Measurements from ENCODE around the gene HELQ.
"Not testable (repeated sequence)": the region's sequence is repeated elsewhere in the genome, so short reads cannot be mapped to it uniquely, and the experiment has no call there.

The HELQ gene, protein sequence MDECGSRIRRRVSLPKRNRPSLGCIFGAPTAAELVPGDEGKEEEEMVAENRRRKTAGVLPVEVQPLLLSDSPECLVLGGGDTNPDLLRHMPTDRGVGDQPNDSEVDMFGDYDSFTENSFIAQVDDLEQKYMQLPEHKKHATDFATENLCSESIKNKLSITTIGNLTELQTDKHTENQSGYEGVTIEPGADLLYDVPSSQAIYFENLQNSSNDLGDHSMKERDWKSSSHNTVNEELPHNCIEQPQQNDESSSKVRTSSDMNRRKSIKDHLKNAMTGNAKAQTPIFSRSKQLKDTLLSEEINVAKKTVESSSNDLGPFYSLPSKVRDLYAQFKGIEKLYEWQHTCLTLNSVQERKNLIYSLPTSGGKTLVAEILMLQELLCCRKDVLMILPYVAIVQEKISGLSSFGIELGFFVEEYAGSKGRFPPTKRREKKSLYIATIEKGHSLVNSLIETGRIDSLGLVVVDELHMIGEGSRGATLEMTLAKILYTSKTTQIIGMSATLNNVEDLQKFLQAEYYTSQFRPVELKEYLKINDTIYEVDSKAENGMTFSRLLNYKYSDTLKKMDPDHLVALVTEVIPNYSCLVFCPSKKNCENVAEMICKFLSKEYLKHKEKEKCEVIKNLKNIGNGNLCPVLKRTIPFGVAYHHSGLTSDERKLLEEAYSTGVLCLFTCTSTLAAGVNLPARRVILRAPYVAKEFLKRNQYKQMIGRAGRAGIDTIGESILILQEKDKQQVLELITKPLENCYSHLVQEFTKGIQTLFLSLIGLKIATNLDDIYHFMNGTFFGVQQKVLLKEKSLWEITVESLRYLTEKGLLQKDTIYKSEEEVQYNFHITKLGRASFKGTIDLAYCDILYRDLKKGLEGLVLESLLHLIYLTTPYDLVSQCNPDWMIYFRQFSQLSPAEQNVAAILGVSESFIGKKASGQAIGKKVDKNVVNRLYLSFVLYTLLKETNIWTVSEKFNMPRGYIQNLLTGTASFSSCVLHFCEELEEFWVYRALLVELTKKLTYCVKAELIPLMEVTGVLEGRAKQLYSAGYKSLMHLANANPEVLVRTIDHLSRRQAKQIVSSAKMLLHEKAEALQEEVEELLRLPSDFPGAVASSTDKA

GRCh38 chr4:83455281-83456183 lies at the start of gene HELQ, which contains the start of gene MRPS18C:
TSS of gene HELQ (minus strand) at chr4:83455823. CDS start at chr4:83455693, 130 bp downstream.
TSS of gene MRPS18C (plus strand) at chr4:83456058. CDS start at chr4:83456078, 20 bp downstream.
- DNase-seq: peak; percentile 97
- CTCF ChIA-PET: interaction anchor here (0.7 to 2.8 kb wide), 3 partner anchors 93 to 172 kb away, joined by 3 to 11 read pairs (median 3); partner anchors contain the start of gene COQ2
- no peaks in the 10 kb centered on the region for H3K27me3 Mint-ChIP-seq
- H3K27ac Mint-ChIP-seq: peak within 1 kb of the TSS; percentile 100
- H3K9me3 Mint-ChIP-seq: no peaks in the 10 kb centered on the region
- H3K36me3 Mint-ChIP-seq: peaks cover 54% of the 10 kb centered on the region
- peaks cover 53% of the 10 kb centered on the region for H3K4me1 Mint-ChIP-seq
- H3K4me3 Mint-ChIP-seq: peak within 1 kb of the TSS; percentile 97

- DNase-seq: no peak
- H3K36me3 Mint-ChIP-seq: peaks cover 2% of the 10 kb centered on the region
- H3K27ac Mint-ChIP-seq: peak overlapping the region; percentile 89
- no peak overlapping the region for H3K4me3 Mint-ChIP-seq
- H3K4me1 Mint-ChIP-seq: peaks cover 16% of the 10 kb centered on the region
- peaks cover 6% of the 10 kb centered on the region for H3K27me3 Mint-ChIP-seq
- H3K9me3 Mint-ChIP-seq: peaks cover 2% of the 10 kb centered on the region
- CTCF ChIA-PET: no interaction called here
Observed at GRCh38 chr4:83504996-83505395, 49.4 kb upstream of the HELQ start.

- Mint-ChIP-seq H3K27ac (peak overlapping the region; percentile 89), H3K9me3 (peaks cover 2% of the 10 kb centered on the region), H3K4me1 (peaks cover 16% of the 10 kb centered on the region), H3K27me3 (peaks cover 6% of the 10 kb centered on the region), H3K36me3 (peaks cover 2% of the 10 kb centered on the region), H3K4me3 (no peak overlapping the region)
- no peak for DNase-seq
- CTCF ChIA-PET: no interaction called here
Observed at GRCh38 chr4:83504503-83504902, 48.9 kb upstream of the HELQ start.

DNA sequence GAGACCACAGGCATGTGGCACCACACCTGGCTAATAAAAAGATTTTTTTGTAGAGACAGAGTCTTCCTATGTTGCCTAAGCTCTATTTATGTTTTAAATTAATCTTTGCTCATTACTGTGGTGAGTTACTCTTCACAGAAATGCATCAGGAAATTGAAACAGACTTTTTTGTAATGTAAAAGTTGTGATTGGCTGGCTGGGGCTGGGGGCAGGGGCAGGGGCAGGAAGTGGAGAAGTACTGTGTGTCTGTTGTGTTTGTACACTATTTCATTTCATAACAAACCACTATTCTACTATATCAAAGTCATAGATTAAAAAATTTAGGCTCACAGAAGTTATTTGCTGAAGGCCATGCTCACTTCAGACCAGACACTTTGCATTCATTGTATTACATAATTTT lies 48.4 kb upstream of the HELQ start:
- Mint-ChIP-seq H3K36me3 (peaks cover 2% of the 10 kb centered on the region), H3K4me1 (peaks cover 16% of the 10 kb centered on the region), H3K4me3 (no peak overlapping the region), H3K9me3 (peaks cover 2% of the 10 kb centered on the region), H3K27me3 (peaks cover 6% of the 10 kb centered on the region), H3K27ac (peak overlapping the region; percentile 89)
- CTCF ChIA-PET: no interaction called here
- peak; percentile 54 for DNase-seq

GRCh38 chr4:83501671-83502070 lies 46.0 kb upstream of the HELQ start:
- not testable (repeated sequence) for H3K27me3 Mint-ChIP-seq, H3K4me3 Mint-ChIP-seq, H3K36me3 Mint-ChIP-seq, DNase-seq, H3K9me3 Mint-ChIP-seq, H3K27ac Mint-ChIP-seq
- H3K4me1 Mint-ChIP-seq: peaks cover 16% of the 10 kb centered on the region
- CTCF ChIA-PET: interaction anchor here (2.2 kb wide), 1 partner anchor 11 kb away, joined by 9 read pairs; no protein-coding TSS in a partner anchor

- DNase-seq: no peak
Observed at GRCh38 chr4:83498187-83498586, 42.6 kb upstream of the HELQ start.

GRCh38 chr4:83496085-83496917 lies 40.7 kb upstream of the HELQ start:
- CTCF ChIA-PET: interaction anchor here (3.0 kb wide), 1 partner anchor 13 kb away, joined by 20 read pairs; no protein-coding TSS in a partner anchor
- not testable (repeated sequence) for DNase-seq, H3K4me1 Mint-ChIP-seq, H3K9me3 Mint-ChIP-seq, H3K27me3 Mint-ChIP-seq, H3K4me3 Mint-ChIP-seq, H3K27ac Mint-ChIP-seq, H3K36me3 Mint-ChIP-seq

More at GRCh38 chr4:83498187-83498586, 42.6 kb upstream of the HELQ start:
- H3K27me3 Mint-ChIP-seq: peaks cover 10% of the 10 kb centered on the region
- no peaks in the 10 kb centered on the region for H3K4me1 Mint-ChIP-seq
- no peaks in the 10 kb centered on the region for H3K9me3 Mint-ChIP-seq
- no peak overlapping the region for H3K27ac Mint-ChIP-seq
- H3K36me3 Mint-ChIP-seq: no peaks in the 10 kb centered on the region
- no peak overlapping the region for H3K4me3 Mint-ChIP-seq
- CTCF ChIA-PET: interaction anchor here (1.3 to 3.0 kb wide), 3 partner anchors 11 to 141 kb away, joined by 3 to 20 read pairs (median 7); no protein-coding TSS in a partner anchor

- DNase-seq: no peak
- Mint-ChIP-seq H3K4me3 (no peak overlapping the region), H3K9me3 (no peaks in the 10 kb centered on the region), H3K27me3 (peaks cover 9% of the 10 kb centered on the region), H3K4me1 (peaks cover 9% of the 10 kb centered on the region), H3K27ac (no peak overlapping the region), H3K36me3 (no peaks in the 10 kb centered on the region)
- CTCF ChIA-PET: interaction anchor here (0.7 to 2.2 kb wide), 8 partner anchors 9 to 151 kb away, joined by 3 to 13 read pairs (median 4); no protein-coding TSS in a partner anchor
Observed at GRCh38 chr4:83490876-83491450, 35.3 kb upstream of the HELQ start.

GRCh38 chr4:83489711-83490326 lies 34.2 kb upstream of the HELQ start:
- H3K36me3 Mint-ChIP-seq: no peaks in the 10 kb centered on the region
- H3K9me3 Mint-ChIP-seq: no peaks in the 10 kb centered on the region
- H3K27me3 Mint-ChIP-seq: peaks cover 9% of the 10 kb centered on the region
- no peak overlapping the region for H3K4me3 Mint-ChIP-seq
- CTCF ChIA-PET: interaction anchor here (0.7 to 1.8 kb wide), 6 partner anchors 10 to 154 kb away, joined by 3 to 9 read pairs (median 3); no protein-coding TSS in a partner anchor
- no peak overlapping the region for H3K27ac Mint-ChIP-seq
- DNase-seq: no peak
- H3K4me1 Mint-ChIP-seq: peaks cover 14% of the 10 kb centered on the region

GRCh38 chr4:83486457-83487129 lies 31.0 kb upstream of the HELQ start:
- no peak overlapping the region for H3K27ac Mint-ChIP-seq
- no peak overlapping the region for H3K4me3 Mint-ChIP-seq
- H3K9me3 Mint-ChIP-seq: no peaks in the 10 kb centered on the region
- H3K4me1 Mint-ChIP-seq: peaks cover 22% of the 10 kb centered on the region
- no peak for DNase-seq
- H3K36me3 Mint-ChIP-seq: no peaks in the 10 kb centered on the region
- CTCF ChIA-PET: interaction anchor here (1.0 kb wide), 1 partner anchor 153 kb away, joined by 4 read pairs; no protein-coding TSS in a partner anchor
- H3K27me3 Mint-ChIP-seq: peaks cover 10% of the 10 kb centered on the region
